GM06990 (cell line): ENCODE data around the gene ARFIP1.

Experiments
- DNase-seq: peaks from one replicate; pipeline ENCODE4 v3.0.0-alpha.2; 2011; ENCODE audit not compliant: insufficient read length; ENCODE audit errors: extremely low read depth
- H3K27me3 ChIP-seq: replicated peaks from 2 replicates; pipeline ENCODE4 v1.6.0; 2011; ENCODE audit warnings: low read length; ENCODE audit not compliant: control insufficient read depth, insufficient read depth
- H3K36me3 ChIP-seq: 2 replicates; pipeline ENCODE4 v1.5.1; 2011; ENCODE audit warnings: low read length; ENCODE audit not compliant: control insufficient read depth, insufficient read depth
- H3K4me3 ChIP-seq: replicated peaks from 2 replicates; pipeline ENCODE4 v1.5.1; 2011; ENCODE audit warnings: low read depth, mild to moderate bottlenecking, control low read depth, low read length
- CTCF ChIP-seq: IDR thresholded peaks from 2 replicates; pipeline ENCODE4 v1.5.1; 2011; ENCODE audit warnings: low read length, control low read depth, mild to moderate bottlenecking, inconsistent platforms; ENCODE audit not compliant: insufficient read depth, poor library complexity, severe bottlenecking

The ARFIP1 gene

GRCh38 chr4:152877868-152878267 is 98.1 kb downstream of the ARFIP1 start:
- Histone ChIP-seq H3K27me3 (no peaks in the 10 kb centered on the region), H3K4me3 (no peak overlapping the region), H3K36me3 (peaks cover 2% of the 10 kb centered on the region)
- DNase-seq: no peak
- TF ChIP-seq CTCF: no peak

- no peak overlapping the region for H3K4me3 ChIP-seq
- H3K27me3 ChIP-seq: no peaks in the 10 kb centered on the region
- DNase-seq: no peak
- no peak for TF ChIP-seq CTCF
- H3K36me3 ChIP-seq: no peaks in the 10 kb centered on the region; the same call in none of the 2 replicates
Observed at GRCh38 chr4:152880263-152880662, 100.5 kb downstream of the ARFIP1 start.

GRCh38 chr4:152881974-152882373 is 102.2 kb downstream of the ARFIP1 start:
- no peak for DNase-seq
- no peak for TF ChIP-seq CTCF
- Histone ChIP-seq H3K27me3 (no peaks in the 10 kb centered on the region), H3K36me3 (no peaks in the 10 kb centered on the region; the same call in 1 of the 2 replicates), H3K4me3 (no peak overlapping the region)

- Histone ChIP-seq H3K4me3 (no peak overlapping the region), H3K27me3 (no peaks in the 10 kb centered on the region), H3K36me3 (no peaks in the 10 kb centered on the region; the same call in 1 of the 2 replicates)
- no peak for TF ChIP-seq CTCF
- no peak for DNase-seq
Observed at GRCh38 chr4:152885185-152885584, 105.4 kb downstream of the ARFIP1 start.

GRCh38 chr4:152886201-152886600 is 106.4 kb downstream of the ARFIP1 start:
- no peaks in the 10 kb centered on the region; the same call in 1 of the 2 replicates for H3K36me3 ChIP-seq
- H3K4me3 ChIP-seq: no peak overlapping the region
- no peaks in the 10 kb centered on the region for H3K27me3 ChIP-seq
- DNase-seq: no peak
- TF ChIP-seq CTCF: no peak

- no peak for DNase-seq
- Histone ChIP-seq H3K4me3 (no peak overlapping the region), H3K27me3 (no peaks in the 10 kb centered on the region), H3K36me3 (no peaks in the 10 kb centered on the region; the same call in none of the 2 replicates)
- no peak for TF ChIP-seq CTCF
Observed at GRCh38 chr4:152887981-152888380, 108.2 kb downstream of the ARFIP1 start.
